Measurements from ENCODE around the gene CNNM1.

Gene CNNM1

DNA sequence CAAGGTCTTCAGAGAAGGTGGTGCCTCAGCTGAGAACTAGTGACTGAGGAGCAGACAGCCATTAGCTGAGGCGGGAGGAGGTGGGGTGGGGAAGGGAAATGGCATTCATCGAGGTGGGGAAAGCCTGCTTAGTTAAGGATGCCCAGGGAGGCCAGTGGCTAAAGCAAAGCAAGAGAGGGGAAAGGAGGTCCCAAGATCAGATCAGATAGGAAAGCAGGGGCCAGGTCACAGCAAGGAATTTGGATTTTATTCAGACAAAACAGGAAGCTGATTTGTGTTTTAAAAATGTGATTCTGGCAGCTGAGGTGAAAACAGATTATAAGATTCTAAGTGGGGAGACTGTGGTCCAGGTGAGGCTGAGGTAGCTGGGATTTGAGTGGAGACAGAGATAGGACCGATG, 45.8 kb downstream of the CNNM1 start:
- DNase-seq, result peak; percentile 6

DNA sequence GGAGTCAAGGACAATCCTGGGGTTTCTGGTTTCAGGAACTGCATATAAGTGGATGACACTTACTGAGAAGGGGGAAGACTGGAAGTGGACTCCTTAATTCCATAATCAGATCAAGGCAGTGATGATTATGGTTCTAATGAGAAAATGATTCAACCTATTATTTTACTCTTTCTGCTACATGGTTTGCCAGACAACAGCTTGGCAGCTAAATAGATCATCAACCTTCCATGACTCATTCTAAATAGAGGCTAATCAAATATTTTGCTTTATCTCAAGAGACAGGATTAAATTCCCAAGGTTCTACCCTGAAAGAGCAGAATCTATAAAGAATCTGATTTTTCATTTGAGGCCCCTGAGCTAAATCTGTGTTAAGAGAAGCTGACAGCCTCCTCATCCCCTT, 46.3 kb downstream of the CNNM1 start:
- peak; percentile 8 for DNase-seq

DNA sequence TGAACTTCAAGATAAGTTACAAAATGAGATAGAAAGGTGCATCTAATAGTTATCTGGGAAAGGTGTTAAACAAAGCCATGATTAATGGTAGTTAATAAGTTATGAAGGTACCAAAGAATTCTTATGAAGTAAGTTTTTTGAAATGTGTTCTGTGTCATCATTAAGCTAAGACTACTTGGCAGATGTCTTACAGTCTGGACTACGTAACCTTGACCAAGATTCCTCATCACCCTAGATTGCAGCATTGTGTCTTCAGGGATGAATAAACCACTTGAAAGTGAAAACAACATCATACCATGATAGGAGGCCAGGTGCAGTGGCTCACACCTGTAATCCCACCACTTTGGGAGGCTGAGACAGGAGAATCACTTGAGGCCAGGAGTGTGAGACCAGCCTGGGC, 53.0 kb downstream of the CNNM1 start:
- no peak for DNase-seq

DNA sequence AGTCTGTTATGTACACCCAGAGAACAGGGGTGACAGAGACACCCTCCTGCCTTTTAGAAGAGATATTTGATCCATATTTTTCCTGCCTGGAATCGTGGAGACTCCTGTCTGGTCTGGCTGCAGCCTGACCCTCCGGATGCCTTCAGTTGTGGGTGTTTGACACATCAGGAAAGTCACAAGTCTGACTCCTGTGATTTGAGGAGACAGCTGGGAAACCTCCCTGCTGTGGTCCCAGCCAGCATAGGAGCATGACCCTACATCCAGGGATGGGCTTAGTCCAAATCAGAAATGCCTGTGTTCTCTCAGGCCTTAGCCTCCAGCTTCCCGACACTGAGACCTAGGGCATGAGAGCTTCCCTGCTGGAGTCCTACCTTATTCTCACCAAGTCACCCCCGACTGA, 57.9 kb downstream of the CNNM1 start:
- DNase-seq, result no peak

DNA sequence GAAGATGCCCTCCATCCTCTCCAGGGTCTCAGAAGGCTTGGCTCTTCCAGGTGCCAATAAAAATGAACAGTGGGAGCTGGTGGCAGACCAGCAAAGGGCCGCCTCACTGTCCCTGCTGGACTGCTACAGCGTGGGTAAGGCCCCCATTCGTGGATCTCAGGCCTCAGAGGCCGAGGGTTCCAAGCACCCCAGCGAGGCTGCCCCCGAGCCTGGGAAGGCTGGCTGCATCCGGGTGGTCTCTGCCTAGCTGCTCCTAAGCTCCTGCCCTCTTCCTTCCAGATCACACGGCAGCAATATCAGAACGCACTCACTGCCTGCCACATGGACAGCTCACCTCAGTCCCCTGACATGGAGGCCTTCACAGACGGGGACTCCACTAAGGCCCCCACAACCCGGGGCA, 58.4 kb downstream of the CNNM1 start:
- no peak for DNase-seq

DNA sequence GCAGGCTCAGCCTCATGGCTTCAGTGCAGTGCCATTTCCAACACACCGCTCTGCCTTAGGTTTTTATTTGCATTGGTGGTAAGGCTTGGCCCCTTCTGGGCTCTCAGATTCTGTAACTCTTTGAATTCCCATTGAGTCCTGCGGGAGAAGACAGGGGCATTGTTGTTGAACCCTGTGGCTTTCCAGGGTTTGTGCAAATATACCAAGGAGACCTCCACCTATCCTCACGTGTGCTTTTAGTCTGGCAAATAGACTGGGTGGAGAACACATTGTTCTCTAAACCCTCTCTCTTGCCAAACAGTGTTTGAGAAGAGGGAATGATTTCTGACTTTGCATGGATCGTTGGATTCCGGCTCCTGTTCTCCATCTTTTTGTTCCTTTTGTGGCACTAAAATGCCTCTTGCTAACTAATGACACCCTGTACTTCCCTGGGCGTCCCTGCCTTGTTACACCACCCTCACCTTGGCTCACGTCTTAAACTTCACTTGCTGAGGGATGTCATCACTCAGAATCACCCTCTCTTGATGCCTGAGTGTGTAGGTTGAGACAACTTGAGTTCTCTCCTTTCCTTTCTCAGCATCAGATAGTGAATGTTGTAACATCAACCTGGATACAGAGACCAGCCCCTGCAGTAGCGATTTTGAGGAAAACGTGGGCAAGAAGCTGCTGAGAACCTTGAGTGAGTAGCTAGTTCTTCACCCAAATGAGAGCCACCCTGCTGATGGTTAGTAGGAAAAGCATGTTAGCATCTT, 60.7 kb downstream of the CNNM1 start:
- DNase-seq, result no peak

DNA sequence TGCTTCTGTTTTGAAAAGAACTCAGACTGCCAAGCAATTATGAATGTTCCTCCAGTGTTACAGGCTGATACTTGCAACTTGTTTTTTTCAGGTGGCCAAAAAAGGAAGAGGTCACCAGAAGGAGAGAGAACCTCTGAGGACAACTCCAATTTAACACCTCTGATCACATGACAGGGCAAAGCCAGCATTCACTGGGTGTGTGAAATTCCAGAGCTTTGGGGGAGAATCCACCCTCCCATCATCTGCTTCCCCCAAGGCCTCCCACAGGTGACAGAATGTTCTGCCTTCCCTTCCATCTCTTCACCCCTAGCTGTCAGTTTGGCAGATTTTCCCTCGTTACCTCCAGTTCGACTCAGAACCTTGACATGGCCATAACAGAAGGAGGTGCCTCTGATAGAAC, 62.2 kb downstream of the CNNM1 start:
- no peak for DNase-seq

DNA sequence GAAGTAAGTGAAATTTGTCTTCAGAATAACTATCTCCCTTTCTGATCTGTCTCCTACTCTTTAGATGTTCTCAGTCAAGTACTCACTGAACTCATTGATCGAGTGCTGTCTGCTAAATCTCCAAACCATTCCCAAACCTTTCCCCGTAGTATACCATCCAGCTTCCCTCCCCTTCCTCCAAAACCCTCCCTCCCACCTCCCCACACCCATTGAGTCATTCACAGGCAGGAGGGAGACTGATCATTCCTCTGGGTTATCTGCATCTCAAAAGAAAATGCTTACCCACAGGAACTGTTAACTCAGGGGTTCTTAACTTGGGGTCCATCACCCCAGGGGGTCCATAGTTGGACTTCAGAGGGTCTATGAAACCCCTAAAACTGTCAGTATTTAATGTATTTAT, 63.9 kb downstream of the CNNM1 start:
- no peak for DNase-seq

DNA sequence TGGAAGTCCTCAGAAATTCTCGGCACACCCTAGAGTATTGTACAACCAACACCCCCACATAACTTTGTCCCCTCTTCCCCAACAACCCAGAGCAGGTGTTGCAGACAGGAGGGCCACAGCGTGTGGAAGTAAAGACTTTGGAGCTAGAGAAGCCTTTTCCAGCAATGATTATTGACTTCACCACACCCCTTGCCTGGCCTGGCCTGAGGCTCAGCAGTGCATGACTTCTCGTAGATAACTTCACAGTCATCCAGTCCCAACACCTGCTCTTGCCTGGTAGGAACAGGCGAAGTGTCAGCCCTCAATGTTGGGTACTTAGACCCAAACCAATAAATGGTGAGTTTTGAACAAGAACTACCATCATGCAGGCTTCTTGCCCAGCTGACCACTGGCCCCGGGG, 64.5 kb downstream of the CNNM1 start:
- DNase-seq, result no peak

DNA sequence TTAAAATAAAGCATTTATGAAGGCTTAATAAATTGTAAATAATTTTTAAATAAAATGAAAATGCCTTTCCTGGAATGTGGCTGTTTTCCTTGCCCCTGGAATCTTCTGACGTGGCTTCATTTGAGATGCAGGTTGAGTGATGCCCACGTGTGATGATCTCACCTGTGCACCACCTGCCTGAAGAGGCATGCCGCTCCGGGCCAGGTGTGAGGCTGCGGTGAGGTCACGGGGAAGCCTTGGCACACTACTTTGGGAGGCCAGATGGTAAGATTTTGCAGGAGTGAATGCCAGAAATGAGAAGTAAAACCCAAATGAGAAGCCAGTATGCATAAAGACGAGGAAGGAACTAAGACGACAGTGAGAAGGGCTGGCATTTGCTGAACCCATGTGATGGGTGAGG, 65.1 kb downstream of the CNNM1 start:
- no peak for DNase-seq

DNA sequence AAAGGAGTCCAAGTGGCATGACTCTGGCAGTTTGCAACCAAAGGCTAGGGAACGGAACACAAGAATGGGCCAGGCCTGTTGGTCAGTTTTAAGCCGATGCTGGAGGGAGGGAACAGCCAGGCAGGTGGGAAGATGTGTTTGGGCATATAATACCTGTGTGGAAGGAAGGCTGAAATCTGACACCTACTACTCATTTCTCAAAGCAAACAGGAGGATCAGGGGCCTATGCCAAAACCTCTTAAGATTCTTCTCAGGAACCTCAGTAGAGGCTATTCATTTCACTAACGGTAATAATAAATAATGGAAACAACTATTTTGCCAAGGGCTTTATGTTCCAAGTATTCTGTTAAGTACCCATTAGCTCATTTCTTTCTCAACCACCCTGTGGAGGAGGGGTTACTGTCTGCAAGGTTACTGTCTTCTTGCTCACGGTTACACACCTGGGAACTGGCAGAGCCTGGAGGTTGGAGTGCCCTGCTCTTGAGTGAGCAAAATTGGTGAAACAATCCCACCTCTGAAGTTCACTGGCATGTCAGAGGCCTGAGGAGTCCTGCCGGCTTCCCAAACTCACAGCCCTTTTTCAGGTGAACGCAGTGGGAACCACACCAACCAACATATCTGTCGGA, 65.7 kb downstream of the CNNM1 start:
- no peak for DNase-seq

DNA sequence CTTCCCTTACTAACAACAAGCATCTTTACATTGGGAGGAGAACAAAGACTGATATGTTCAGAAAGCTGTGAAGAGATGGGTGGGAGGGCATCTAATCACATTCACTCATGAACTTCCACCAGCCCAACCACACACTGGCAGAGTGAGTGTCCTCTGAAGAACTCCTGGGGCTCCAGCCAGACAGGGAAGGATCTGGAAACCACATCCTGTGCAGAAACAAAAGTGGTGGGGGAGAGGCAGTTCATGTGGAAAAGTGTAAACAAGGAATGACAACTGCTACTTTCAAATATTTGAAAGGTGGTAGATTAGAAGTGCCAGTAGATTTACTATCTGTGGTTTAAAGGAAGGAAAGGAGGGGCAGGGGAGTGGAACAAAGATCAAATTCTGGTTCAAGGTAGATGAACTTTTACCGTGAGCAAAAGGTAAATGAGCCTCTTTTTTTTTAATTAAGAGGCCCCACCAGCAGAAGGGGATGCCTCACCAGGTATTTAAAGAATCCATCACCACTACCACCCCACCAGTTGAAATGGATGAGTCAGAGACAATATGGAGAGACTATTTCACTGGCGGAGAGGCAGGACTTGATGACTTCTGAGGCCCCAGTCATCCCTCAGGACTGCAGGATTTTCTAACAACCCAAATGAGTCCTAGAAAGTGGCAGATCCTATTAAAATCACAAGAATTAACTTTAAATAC, 66.7 kb downstream of the CNNM1 start:
- peak; percentile 91 for DNase-seq

DNA sequence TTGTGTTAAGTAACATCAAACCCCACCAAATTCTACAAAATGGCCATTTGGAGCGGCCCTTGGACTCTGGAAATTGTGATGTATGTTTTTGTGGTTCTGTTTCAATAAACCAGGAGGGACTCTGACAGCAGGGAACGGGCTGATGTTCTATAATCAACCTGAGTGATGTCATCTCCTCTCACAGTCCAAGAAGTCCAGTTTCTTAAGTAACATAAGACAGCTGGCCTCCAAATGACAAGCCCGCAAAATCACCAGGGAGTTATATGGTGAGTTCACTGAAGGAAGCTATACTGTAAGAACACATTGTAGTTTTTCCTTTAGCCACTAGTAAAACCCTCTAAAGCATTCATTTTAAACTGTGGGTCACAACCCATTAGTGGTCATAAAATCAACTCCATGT, 67.3 kb downstream of the CNNM1 start:
- DNase-seq, result peak; percentile 68

DNA sequence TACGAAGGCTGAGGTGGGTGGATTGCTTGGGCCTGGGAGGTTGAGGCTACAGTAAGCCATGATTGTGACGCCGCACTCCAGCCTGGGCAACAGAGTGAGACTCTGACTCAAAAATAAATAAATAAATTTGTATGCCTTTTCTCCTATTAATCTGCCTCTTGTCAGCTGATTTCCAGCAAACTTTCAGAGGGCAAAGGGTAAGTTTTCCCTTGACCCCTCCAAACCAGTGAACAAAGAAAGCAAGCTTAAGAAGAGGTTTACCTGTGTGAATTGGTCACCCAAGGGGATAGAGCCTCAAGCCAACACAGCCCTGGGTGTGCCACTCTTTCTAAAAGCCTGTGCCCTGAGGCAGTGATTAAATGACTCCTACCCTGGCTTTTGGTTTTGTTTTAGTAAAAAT, 70.5 kb downstream of the CNNM1 start:
- DNase-seq, result no peak

DNA sequence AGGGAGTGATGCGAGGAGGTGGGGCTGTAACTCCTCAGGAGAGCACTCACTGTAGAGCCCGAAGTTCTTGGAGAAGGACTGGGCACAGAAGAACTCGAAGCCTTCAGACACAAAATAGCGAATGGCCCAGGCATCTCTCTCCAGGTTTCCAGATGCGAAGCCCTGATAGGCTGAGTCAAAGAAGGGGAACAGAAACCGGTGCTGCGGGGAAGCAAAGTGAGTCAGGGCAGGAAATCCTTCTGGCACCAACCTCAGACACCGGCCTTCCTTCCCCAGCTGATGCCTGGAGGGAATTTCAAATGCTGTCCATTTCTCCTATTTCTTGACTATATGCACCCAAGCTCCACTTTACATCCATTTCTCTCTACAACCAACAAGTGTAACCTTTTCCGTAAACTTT, 74.5 kb downstream of the CNNM1 start:
- no peak for DNase-seq

DNA sequence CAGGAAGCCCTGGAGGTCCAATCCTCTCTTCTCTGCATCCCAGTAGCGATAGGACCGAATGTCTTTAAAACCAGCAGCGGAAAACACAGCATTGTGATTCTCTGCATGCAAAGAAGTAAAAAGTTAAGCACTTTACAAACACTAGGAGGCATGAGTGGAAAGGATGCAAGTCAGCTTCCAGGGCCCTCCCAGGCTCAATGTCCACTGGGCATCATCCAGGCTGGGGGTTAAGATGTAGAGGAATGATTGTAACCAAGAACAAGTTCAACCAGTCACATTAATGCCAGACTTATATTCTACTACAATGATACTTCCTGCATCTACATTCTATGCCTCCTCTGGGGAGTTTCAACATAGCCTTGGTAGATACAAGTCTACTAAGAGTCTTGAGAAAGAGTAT, 77.0 kb downstream of the CNNM1 start:
- no peak for DNase-seq

DNA sequence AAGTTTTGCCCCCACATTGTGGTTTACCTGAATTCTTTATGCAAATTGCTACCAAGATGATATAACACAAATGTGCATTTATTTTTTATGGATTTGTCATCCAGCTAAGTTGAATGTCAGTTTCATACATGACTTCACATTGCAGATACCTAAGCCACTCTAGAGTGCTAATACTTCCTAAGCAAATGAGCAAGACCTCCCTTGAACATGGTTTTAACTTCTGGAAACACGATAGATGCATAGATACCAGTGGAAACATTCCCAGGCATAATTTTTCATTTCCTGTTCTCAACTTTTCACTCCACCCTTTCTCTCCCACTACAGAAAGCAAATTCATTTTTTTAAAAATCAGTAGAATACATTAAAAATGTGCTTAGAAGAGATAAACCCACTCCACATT, 81.0 kb downstream of the CNNM1 start:
- DNase-seq, result no peak

DNA sequence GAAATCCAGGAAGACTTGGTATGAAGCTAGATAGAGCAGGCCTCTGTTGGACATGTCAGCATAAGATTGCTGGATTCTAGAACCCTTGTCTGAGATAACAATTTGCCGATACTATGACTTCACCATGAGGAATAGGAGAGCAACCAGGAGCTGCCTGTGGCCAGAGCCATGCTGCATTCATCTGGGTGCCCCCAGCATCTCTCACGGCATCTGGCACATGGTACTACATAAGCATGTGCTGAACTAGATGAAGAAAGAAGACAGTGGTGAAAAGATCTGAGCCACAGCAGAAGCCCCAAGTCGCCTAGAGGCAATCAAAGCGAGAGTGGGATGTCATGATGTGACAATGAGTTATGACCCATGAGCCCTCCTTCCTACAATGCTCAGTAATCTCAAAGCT, 81.7 kb downstream of the CNNM1 start:
- no peak for DNase-seq

DNA sequence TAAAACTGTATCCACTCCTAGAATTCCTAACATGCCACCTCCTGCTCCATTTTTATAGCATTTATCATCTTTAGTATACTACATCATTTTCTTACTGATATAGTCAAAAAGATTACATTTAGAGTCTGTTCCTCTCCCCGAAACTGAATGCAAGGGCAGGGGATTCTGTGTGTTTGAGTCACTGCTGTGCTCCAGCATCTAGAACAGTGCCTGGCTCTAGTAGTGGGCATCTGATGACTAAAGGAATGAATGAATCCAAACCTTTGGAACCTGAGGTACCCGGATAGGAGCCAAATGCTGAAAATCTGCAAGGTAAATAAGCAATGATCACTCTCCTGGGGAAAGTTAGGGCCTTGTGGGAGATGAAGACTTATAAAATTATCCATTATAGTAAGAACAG, 82.4 kb downstream of the CNNM1 start:
- no peak for DNase-seq

DNA sequence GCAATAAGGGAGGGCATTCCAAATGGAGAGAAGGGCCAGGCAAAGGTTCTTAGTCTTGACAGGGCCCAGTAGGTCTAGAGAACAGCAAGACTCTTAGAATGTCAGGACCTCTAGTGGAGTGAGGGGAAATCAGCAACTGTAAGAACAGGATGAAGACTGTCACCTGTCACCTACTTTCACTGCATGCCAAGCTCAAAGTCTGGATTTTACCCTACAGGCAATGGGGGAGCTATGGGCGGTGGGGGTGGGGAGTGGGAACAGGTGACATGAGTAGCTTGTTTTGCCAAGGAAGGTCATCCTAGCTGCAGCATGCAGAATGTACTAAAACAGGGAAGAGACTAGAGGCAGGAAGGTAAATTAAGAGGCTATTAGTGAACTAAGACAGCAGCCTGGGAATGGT, 82.9 kb downstream of the CNNM1 start:
- DNase-seq, result no peak

DNA sequence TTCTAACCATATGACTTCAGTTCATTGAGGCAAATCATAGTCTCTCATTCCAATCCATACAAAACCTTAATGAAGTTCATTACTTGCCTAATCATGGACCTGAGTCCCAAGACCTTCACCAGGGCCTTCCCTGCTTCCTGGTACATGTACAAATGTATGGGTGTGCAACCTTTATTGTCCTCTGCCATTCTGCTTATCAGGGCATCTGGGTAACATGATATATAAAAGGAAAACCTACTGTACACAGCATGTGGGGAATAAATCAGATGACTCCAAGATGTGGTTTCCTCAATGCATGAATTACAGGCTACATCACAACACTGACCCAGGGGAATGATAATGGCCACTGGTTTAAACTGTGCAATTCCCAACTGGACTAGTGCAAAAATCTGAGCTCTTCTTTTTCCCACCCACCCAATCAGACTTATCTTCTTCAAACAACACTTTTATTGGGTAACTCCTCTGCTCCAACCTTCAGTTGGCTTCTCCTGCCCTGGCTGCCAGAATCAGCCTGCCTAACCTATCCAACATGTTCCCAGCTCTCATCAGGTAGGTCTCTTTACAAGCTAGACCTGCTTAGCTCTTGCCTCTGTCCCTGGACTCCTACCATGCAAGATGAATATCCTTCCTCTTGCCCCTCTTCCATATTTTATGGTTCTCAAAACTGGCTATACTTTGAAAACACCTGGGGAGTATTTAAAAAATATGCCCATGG, 89.9 kb downstream of the CNNM1 start:
- no peak for DNase-seq

DNA sequence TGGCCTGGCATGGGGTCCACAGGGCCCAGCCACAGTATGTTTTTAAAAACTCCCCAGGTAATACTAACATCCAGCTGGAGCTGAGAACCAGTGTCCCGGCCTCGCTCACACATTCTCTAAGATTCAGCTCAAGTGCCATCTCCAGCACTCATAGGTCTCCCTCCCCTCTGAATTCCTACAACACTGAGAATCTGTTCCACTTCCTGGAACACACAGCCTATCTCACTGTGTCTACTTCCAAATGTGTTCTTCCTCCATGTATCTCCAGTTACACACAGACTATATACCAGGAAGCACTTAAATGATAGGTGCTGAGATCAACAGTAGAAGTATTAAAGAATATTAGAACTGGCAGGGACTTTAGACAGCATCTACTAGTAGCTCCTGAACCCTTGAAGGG, 90.5 kb downstream of the CNNM1 start:
- DNase-seq, result no peak

DNA sequence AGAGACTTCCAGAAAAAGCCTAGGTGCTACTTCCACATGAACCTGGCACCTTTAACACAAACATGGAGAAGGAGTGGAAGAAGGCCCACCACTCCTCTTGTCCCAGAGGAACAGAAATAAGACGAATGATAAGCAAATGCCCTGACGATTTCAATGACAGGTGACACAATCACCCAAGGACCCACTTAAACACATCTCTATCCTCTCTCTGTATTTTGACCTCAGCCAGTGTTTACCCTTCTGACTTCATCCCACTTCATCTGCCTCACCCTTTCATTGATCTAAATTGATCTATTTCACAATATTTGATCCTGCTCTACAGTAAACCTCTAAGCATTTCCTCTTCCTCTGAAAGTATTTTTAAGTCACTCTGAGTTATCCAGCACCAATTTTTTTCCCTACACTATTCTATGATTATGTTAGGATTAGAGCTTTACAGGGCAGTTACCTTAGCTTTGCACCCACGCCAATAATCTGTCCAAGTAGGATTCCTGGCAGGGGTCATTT, 92.1 kb downstream of the CNNM1 start:
- DNase-seq, result no peak
